ENCODE measurements around the gene MAD2L1BP.

- TF ChIP-seq EZH2 (IDR thresholded peaks at IDR 0.05; ENCODE audit: borderline replicate concordance, low read depth, low read length, poor library complexity, severe bottlenecking) (no peak), CTCF (conservative IDR thresholded peaks at IDR 0.05; ENCODE audit: low read depth, low read length) (no peak)
Observed at GRCh38 chr6:43671801-43672690, 36.4 kb downstream of the MAD2L1BP start.
